ENCODE results near the gene MYO5A. TPM values are rescaled to one million over a fixed set of nuclear protein-coding genes. Genes with fewer than 3 reads are reported as not detected.

Gene MYO5A
- total RNA-seq, 1 experiment from 2014 or later = 21.8 TPM

- Histone ChIP-seq H3K23me2 (ENCODE audit: insufficient read length, low read depth, low read length, poor library complexity, severe bottlenecking) (peaks cover 4% of the 10 kb centered on the region), H3K56ac (ENCODE audit: insufficient read length, low read depth, low read length) (no peak overlapping the region), H2BK5ac (ENCODE audit: insufficient read length, low read length) (no peak overlapping the region), H3K79me2 (ENCODE audit: insufficient read depth, low read length) (peaks cover 3% of the 10 kb centered on the region; the same call in 1 of the 2 replicates), H3K14ac (ENCODE audit: insufficient read depth, low read length) (no peak overlapping the region), H2BK15ac (ENCODE audit: low read depth, low read length) (no peak overlapping the region), H3K79me1 (ENCODE audit: insufficient read depth, low read depth, low read length, poor library complexity, severe bottlenecking) (peaks cover 5% of the 10 kb centered on the region), H4K20me1 (ENCODE audit: control insufficient read depth, insufficient read depth, insufficient read length) (no peaks in the 10 kb centered on the region), H4K8ac (replicated peaks; ENCODE audit: insufficient read length, low read depth, low read length) (no peak overlapping the region), H3T11ph (ENCODE audit: low read length) (no peak overlapping the region), H3K9me3 (ENCODE audit: control insufficient read depth, low read depth, low read length) (no peaks in the 10 kb centered on the region), H4K5ac (ENCODE audit: insufficient read length, low read depth, low read length) (no peak overlapping the region), H3K4ac (ENCODE audit: low read depth, low read length) (no peak overlapping the region), H2BK20ac (ENCODE audit: low read depth, low read length, poor library complexity, severe bottlenecking) (no peak overlapping the region), H3K4me1 (ENCODE audit: insufficient read depth, low read length) (no peaks in the 10 kb centered on the region), H3K4me2 (ENCODE audit: insufficient read depth, insufficient read length, low read length) (no peak overlapping the region), H2BK120ac (ENCODE audit: low read depth, low read length, poor library complexity, severe bottlenecking) (no peak overlapping the region), H2BK12ac (ENCODE audit: insufficient read length, low read depth, low read length) (no peak overlapping the region), H4K91ac (ENCODE audit: insufficient read length, low read depth, low read length) (no peak overlapping the region), H3K9ac (ENCODE audit: extremely low read depth, insufficient read length, low read length) (no peak overlapping the region), H3K23ac (ENCODE audit: insufficient read length, low read depth, low read length) (no peak overlapping the region), H3K27me3 (ENCODE audit: insufficient read depth, low read length) (no peaks in the 10 kb centered on the region; the same call in 1 of the 2 replicates), H3K18ac (ENCODE audit: insufficient read length, low read depth, low read length) (no peak overlapping the region), H2AK5ac (ENCODE audit: insufficient read length, low read length) (no peak overlapping the region), H2AFZ (ENCODE audit: low read length) (no peak overlapping the region), H3K27ac (ENCODE audit: insufficient read length, low read depth, low read length) (no peak overlapping the region)
- Mint-ChIP-seq H3K36me3 (ENCODE audit: insufficient read depth in 1 of 3, low read depth in 3 of 3) (no peaks in the 10 kb centered on the region), H3K4me3 (no peak overlapping the region), H3K27ac (no peak overlapping the region; a peak in 1 of 7 replicates), H3K4me1 (peaks cover 20% of the 10 kb centered on the region in 2 experiments), H3K9me3 (no peaks in the 10 kb centered on the region), H3K27me3 (ENCODE audit: low read depth) (peaks cover 19% of the 10 kb centered on the region)
- no peak for TF ChIP-seq CTCF (conservative IDR thresholded peaks at IDR 0.05)
- DNase-seq = no peak
- WGBS (ENCODE audit: extremely low coverage, insufficient read length, low lambda C conversion rate) = no CpG with 5 or more reads among the region's 3 CpGs
These were observed 5.5 kb downstream of the MYO5A start for GRCh38 chr15:52523192-52523591.
